ENCODE data around the gene TMEM44. TPM values are rescaled to one million over a fixed set of nuclear protein-coding genes. Genes with fewer than 3 reads are reported as not detected.

Gene TMEM44
- total and polyA plus RNA-seq, 12 donors, result 1.3 to 20.4 (median 7.3) TPM

DNA sequence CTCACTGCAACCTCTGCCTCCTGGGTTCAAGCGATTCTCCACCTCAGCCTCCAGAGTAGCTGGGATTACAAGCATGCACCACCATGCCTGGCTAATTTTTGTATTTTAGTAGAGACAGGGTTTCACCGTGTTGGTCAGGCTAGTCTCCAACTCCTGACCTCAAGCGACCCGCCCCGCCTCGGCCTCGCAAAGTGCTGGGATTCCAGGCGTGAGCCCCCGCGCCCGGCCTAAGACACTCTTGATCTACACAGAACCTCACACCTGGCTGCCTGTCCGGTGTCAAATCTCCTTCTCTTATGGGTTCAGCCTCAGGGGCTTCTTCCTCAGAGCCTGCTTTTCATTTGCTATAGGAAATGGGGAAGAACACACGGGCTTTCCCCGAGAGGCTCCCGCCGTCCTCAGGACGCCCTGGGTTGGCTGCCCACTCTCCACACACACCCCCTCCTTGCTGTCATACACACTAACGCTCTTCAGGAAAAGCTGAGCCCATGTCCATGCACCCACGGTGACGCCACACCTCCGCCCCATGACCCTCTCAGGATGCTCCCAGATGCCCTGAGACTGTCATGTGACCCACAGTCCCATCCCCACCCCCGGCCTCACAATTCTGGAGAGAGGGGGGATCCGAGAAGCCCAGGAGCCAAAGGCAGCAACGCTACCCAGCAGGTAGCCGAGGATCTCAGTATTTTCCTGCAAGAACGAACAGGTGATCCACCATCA is 10.4 kb downstream of the TMEM44 start:
- no peak for DNase-seq
- TF ChIP-seq, protein P1, sequence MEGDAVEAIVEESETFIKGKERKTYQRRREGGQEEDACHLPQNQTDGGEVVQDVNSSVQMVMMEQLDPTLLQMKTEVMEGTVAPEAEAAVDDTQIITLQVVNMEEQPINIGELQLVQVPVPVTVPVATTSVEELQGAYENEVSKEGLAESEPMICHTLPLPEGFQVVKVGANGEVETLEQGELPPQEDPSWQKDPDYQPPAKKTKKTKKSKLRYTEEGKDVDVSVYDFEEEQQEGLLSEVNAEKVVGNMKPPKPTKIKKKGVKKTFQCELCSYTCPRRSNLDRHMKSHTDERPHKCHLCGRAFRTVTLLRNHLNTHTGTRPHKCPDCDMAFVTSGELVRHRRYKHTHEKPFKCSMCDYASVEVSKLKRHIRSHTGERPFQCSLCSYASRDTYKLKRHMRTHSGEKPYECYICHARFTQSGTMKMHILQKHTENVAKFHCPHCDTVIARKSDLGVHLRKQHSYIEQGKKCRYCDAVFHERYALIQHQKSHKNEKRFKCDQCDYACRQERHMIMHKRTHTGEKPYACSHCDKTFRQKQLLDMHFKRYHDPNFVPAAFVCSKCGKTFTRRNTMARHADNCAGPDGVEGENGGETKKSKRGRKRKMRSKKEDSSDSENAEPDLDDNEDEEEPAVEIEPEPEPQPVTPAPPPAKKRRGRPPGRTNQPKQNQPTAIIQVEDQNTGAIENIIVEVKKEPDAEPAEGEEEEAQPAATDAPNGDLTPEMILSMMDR (IDR thresholded peaks at IDR 0.05), result no peak
- TF ChIP-seq POLR2A (IDR thresholded peaks at IDR 0.05), result no peak
- Histone ChIP-seq H3K9me3 (replicated peaks in 1 of 3) (no peaks in the 10 kb centered on the region), H3K4me1 (replicated peaks in 1 of 2) (no peaks in the 10 kb centered on the region), H3K27ac (no peak overlapping the region), H3K27me3 (no peaks in the 10 kb centered on the region), H3K4me3 (no peak overlapping the region), H3K36me3 (replicated peaks in 1 of 2) (no peaks in the 10 kb centered on the region)
- intact Hi-C loops (cut with DNase I), result no loop called here
- WGBS, 4 donors, result 93 to 95% (median 93%) methylated on average over 22 to 26 of the region's 26 CpGs

DNA sequence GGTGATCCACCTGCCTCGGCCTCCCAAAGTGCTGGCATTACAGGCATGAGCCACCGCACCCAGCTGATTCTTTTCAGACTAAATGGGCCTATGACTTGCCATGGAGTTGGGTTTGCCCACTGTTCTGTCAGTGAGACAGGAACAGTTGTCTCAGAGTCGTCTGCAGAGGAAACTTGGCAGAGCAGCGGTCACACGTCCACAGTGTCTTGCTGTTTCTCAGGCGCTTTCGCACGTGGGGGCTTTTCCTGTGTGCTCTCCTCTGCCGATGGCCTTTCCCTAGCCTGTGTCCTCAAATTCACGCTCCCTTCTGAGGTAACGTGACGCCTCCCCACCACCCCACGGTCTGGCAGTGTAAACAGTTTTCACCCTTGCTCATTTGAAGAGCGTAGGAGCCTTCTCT is 11.3 kb downstream of the TMEM44 start:
- Histone ChIP-seq H3K27ac (no peak overlapping the region), H3K9me3 (replicated peaks in 1 of 3) (no peaks in the 10 kb centered on the region), H3K36me3 (replicated peaks in 1 of 2) (no peaks in the 10 kb centered on the region), H3K4me1 (replicated peaks in 1 of 2) (no peaks in the 10 kb centered on the region), H3K4me3 (no peak overlapping the region), H3K27me3 (no peaks in the 10 kb centered on the region)
- no peak for DNase-seq
- intact Hi-C loops (cut with DNase I), result no loop called here
- 91 to 97% (median 93%) methylated on average over 13 to 14 of the region's 14 CpGs for WGBS, 4 donors
- TF ChIP-seq, protein P1 (IDR thresholded peaks at IDR 0.05), result no peak
- no peak for TF ChIP-seq POLR2A (IDR thresholded peaks at IDR 0.05)

DNA sequence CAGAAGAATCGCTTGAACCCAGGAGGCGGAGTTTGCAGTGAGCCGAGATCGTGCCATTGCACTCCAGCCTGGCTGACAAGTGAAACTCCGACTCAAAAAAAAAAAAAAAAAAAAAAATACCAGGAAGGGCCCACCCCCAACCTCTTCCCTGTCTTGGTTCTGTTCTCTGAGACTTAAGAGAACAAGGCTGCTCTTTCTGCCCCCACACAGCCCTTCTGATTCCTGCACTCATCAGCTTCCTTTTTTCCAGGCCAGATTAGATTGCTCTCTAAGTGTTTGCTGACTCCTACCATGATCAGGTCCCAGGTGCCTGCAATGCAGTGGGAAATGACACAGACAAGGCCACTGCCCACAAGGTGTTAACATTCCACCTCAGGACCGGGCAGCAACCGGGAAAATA is 13.0 kb downstream of the TMEM44 start:
- Histone ChIP-seq H3K4me1 (replicated peaks in 1 of 2) (no peaks in the 10 kb centered on the region), H3K9me3 (replicated peaks in 1 of 3) (no peaks in the 10 kb centered on the region), H3K27me3 (no peaks in the 10 kb centered on the region), H3K4me3 (no peak overlapping the region), H3K27ac (no peak overlapping the region), H3K36me3 (replicated peaks in 1 of 2) (no peaks in the 10 kb centered on the region)
- TF ChIP-seq, protein P1 (IDR thresholded peaks at IDR 0.05), result no peak
- TF ChIP-seq POLR2A (IDR thresholded peaks at IDR 0.05), result no peak
- no peak for DNase-seq
- 92 to 95% (median 93%) methylated on average over 7 of the region's 7 CpGs for WGBS, 4 donors
- intact Hi-C loops (cut with DNase I), result no loop called here

DNA sequence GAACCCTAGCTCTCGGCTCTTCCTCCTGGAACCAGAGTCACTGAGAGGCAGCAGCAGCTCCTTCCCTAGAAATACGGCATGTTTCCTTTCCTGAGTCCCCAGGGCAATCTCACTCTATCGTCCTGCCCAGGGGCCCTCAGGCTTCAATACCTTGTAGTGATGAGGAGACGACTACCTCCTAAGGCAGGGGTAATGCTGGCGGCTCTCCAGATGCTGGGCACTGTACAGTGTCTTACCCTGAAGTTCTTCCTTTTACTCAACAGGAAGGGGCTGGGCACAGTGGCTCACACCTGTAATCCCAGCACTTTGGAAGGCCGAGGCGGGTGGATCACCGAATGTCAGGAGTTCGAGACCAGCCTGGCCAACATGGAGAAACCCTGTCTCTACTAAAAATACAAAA is 13.5 kb downstream of the TMEM44 start:
- DNase-seq, result no peak
- no peak for TF ChIP-seq POLR2A (IDR thresholded peaks at IDR 0.05)
- TF ChIP-seq, protein P1 (IDR thresholded peaks at IDR 0.05), result no peak
- Histone ChIP-seq H3K27ac (no peak overlapping the region), H3K27me3 (no peaks in the 10 kb centered on the region), H3K36me3 (replicated peaks in 1 of 2) (no peaks in the 10 kb centered on the region), H3K9me3 (replicated peaks in 1 of 3) (no peaks in the 10 kb centered on the region), H3K4me3 (no peak overlapping the region), H3K4me1 (replicated peaks in 1 of 2) (no peaks in the 10 kb centered on the region)
- WGBS, 4 donors, result 90 to 96% (median 93%) methylated on average over 8 to 9 of the region's 9 CpGs
- intact Hi-C loops (cut with DNase I), result no loop called here
